Stimulated activated CD4-positive, alpha-beta T cell treated with anti-CD3 and anti-CD28 coated beads, TNF-alpha, amount 100 ng/mL, for 48 hours (primary cell): ENCODE data around the gene MICA.
A peak's percentile ranks its signal among the peaks of the same experiment; 100 is the strongest.

Experiments used
- DNase-seq, 3 donors: peaks; one replicate each; pipeline ENCODE4 v3.0.0-alpha.2; 2020; ENCODE audit warnings: low read depth in 3 of 3

Gene MICA

GRCh38 chr6:31460361-31461025, 57.1 kb downstream of the MICA start:
- no peak for DNase-seq

- DNase-seq, result no peak
Observed at GRCh38 chr6:31462026-31462963, 58.9 kb downstream of the MICA start.

GRCh38 chr6:31462964-31463870, 59.8 kb downstream of the MICA start:
- peak; percentile 77 to 84 (median 80) for DNase-seq

- DNase-seq, result no peak
Observed at GRCh38 chr6:31464252-31465184, 61.1 kb downstream of the MICA start.
